HG03442 (cell line): ENCODE results near the gene AMER2.

Experiments
- ATAC-seq: cut with Tn5 transposase; IDR thresholded peaks from one replicate; pipeline ENCODE4 v1.9.1; 2021; ENCODE audit warnings: mild to moderate bottlenecking, moderate library complexity; ENCODE audit not compliant: unreplicated experiment

The AMER2 gene, protein sequence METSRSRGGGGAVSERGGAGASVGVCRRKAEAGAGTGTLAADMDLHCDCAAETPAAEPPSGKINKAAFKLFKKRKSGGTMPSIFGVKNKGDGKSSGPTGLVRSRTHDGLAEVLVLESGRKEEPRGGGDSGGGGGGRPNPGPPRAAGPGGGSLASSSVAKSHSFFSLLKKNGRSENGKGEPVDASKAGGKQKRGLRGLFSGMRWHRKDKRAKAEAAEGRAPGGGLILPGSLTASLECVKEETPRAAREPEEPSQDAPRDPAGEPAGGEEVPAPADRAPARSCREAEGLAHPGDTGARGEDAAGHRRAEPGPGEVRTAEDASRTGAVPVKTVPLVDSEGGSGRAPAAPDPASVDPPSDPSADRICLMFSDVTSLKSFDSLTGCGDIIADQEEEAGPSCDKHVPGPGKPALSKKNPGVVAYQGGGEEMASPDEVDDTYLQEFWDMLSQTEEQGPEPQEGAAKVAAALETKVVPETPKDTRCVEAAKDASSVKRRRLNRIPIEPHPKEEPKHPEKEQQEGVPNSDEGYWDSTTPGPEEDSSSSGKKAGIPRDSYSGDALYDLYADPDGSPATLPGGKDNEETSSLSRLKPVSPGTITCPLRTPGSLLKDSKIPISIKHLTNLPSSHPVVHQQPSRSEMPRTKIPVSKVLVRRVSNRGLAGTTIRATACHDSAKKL

DNA sequence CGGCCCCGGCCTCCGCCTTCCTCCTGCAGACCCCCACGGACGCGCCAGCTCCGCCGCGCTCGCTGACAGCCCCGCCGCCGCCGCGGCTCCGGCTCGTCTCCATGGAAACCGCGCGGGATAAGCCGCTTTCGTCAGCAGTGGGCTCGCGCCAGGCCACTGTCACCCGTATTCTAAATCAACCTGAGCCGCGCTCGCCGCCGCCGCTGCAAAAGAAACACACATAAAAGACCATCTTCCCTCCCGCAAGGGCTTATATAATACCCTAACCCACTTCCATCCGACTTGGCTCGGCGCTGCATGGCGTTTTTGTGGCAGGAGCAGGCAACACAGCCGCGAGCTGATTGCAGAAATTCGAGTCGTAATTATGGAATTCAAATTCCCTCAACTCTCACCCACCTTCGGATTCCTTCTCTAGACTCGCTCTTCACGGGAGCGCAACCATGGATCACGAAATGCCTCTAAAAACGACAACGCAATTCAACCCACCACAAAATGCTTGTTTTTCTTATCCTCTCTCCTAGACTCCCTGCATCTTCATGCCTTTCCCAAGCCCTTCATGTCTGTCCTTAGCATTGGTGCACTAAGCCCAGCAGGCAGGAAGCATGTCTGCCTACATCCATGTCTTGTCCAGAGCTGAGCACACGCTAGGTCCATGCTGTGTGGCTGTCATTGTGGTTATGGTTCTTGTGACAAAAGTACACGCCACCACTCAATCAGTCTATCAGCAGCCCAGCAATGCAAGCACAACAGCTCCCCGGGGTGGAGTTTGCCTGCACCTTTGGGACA is at the start of gene AMER2:
Gene AMER2 (minus strand): TSS at position 772 of the 786 bp plus-strand sequence. CDS start 669 bp downstream, at position 103.
- no peak for ATAC-seq

DNA sequence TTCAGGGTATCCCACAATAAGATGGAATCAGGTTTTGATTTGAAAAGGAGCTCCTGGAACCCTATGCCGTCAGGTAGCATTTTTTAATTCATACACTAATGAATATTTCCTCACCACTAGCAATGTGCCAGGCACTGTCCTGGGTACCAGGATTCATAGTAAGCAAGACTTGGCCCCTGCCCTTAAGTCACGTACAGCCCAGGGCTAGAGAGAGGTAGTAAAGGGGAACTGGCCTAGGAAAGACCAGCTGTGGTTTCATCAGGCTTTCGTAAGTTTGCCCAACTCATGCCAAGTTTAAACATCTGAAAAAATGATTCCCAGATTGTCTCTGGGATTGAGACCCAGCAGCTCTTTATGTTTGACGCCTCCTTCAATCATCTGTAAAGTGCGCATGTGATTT is 45.9 kb upstream of the AMER2 start:
- no peak for ATAC-seq

DNA sequence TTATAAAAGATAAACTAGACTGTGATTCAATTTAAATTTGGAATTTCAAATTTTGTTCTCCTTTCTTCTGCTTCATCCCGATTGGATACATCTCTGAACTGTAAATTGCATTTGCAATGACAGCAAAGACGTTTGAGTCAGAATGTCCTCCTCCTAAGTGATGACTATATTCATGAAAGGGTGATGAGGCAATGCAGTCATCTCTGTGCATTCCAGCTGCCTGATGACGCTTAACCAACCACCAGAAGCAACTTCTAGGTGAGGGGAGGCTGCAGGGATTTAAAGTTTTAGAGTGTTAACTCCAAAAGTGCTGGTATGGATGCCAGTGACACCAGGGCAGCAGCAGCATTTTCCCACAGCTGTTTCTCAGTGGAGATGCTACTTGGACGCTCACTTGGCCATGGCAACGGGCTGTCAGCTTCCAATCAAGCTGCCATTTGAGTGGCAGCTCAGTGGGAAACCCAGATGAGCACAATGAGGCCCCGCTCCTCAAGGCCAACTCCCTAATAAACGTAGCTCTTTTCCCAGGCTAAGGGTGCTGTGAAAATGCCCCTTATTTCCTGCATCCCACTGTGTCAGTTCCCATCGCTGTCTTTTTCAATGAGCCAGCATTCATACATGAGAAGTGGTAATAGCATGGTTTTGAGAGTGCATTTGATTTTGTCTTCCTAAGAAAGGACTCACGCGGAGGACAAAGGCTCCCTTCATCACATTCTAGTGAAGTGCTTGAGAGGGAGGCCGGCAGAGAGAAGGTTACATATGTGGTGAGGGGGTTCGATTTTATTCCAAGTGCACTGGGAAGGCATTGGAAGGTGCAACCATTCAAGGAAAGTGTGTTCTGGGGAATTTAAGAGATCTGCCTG is 45.2 kb upstream of the AMER2 start:
- ATAC-seq = no peak

DNA sequence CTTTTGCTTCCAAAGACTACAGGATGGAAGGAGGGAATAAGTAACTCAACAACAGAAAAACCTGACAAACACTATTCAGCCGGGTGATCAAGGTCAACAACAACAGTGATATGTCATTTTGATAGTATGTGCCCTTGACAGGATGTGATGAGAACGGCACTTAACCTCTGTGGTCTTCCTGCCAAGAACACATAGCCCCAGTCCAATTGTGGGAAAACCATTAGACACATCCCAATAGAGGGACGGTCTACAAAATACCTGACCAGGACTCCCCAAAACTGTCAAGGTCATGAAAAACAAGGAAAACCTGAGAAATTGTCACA is 43.1 kb upstream of the AMER2 start:
- ATAC-seq = no peak

DNA sequence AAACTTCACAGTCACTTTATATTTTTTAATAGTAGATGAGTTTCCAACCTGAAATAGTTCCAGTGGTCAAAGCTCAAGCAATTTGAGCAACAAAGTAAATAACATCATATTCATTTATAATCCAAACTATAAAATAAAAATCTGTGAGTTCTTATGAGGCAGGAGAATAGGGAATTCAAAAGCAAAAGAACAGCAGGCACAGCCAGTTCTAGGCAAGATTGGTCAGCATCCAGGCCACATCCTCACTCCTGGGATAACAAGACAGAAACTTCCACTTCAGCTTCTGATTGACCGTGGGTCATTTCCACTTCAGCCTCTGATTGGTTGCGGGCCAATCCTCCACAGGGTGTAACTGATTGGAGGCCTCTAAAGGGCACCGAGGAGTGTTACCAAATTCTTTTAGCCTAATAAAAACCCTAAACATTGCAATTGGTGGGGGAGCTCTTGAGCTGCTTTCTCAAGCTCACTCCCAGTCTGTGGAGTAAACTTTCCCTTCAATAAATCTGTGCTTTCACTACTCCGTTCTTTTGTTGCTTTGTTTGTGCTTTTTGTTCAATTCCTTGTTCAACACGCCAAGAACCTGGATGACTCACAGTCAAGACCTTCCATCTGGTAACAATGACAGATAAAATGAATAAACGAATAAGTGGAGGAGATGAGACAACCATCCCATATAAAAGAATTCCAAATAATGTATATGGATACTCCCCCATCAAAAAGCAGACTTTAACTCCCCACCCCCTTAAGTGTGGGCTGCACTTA is 42.6 kb upstream of the AMER2 start:
- no peak for ATAC-seq

- ATAC-seq = no peak
These were observed 41.6 kb upstream of the AMER2 start for GRCh38 chr13:25213715-25214114.

DNA sequence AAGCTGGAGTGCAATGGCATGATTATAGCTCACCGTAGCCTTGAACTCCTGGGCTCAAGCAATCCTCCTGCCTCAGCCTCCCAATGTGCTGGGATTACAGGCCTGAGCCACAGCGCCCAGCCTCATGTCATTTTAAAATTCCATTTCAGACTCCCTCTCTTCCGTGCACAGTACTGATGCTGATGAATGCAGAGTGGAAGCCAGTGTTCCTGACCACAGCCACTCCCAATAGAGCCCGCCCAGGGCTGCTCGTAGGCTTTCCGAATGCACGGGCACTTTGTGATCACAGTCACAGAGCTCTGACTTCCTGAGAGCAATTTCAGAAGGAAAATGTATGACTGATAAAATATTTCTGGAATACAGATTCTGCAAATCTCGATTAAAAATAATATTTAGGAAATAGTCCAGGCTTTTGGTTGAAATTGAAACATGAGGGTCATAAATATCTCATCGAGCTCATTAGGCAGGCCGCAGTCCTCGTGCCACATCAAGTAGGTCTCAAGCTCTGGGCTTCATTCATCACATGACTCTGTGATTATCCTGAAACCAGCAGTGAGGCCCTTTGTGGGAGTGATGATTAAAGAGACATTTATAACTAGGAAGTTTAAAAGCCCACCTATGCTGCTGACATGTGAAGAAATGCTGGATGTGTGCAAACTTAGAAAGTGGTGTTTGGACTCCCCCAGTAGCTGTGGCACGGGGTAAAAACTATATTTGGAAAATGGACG is 38.9 kb upstream of the AMER2 start:
- ATAC-seq = no peak

- ATAC-seq = no peak
These were observed 35.3 kb upstream of the AMER2 start for GRCh38 chr13:25207291-25207810.

GRCh38 chr13:25204863-25205262 is 32.8 kb upstream of the AMER2 start:
- no peak for ATAC-seq

- no peak for ATAC-seq
These were observed 31.1 kb upstream of the AMER2 start for GRCh38 chr13:25203127-25203740.

DNA sequence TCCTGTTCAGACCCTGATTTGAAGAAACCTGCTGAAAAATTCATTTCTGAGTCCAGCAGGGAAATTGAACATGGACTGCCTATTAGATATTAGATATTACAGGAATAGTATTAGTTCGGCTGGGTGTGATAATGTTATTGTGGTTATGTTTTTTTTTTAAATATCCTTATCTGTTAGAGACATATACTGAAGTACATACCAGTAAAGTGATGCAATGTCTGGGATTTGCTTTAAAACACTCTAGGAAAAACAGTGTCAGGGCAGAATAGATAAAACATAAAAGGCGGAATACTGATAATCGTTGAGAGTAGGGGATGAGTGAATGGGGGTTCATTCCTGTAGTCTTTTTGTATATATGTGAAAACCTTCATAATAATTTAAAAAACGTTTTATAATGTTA is 28.7 kb upstream of the AMER2 start:
- ATAC-seq = no peak

DNA sequence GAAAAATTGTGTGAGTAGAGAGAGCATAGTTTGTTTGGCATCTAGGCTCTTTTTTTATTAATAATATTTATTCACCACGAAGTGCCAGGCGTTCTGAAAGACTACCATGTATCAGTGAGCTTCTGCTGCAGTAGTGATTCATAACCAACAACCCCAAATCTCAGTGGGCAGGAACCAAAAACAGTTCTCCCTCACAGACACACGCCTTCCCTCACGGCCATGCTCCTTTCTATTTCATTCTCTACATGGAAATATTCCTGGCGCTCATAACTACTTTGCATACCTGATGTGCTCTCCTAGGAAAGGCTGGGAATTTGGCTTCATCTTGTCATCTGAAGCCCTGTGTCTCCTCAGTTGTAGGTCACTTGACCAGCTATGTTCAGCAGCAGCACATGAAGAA is 26.6 kb upstream of the AMER2 start:
- no peak for ATAC-seq

- no peak for ATAC-seq
These were observed 24.9 kb upstream of the AMER2 start for GRCh38 chr13:25196971-25197370.

- no peak for ATAC-seq
These were observed 20.8 kb upstream of the AMER2 start for GRCh38 chr13:25192936-25193335.

- no peak for ATAC-seq
These were observed 20.4 kb upstream of the AMER2 start for GRCh38 chr13:25192489-25192888.

GRCh38 chr13:25192052-25192451 is 20.0 kb upstream of the AMER2 start:
- no peak for ATAC-seq

DNA sequence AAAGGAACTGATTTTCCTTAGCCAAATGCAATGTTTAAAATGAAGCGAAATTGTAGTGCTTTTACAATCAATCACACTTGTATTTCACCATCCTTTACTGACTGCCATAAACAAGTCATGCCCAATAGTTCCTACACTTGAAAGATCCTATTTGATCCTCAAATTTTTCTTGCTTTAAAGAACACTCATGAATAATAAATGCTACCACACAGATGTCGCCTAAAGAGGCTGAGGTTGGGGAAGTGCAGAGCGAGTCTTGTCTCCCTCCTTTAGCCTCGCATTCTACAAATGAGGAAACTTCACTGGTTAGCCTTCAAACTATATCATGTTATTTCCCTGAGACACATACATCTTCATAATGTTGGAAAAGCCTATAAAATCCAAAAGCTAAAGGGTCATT is 18.7 kb upstream of the AMER2 start:
- ATAC-seq = no peak

GRCh38 chr13:25190256-25190655 is 18.2 kb upstream of the AMER2 start:
- no peak for ATAC-seq

DNA sequence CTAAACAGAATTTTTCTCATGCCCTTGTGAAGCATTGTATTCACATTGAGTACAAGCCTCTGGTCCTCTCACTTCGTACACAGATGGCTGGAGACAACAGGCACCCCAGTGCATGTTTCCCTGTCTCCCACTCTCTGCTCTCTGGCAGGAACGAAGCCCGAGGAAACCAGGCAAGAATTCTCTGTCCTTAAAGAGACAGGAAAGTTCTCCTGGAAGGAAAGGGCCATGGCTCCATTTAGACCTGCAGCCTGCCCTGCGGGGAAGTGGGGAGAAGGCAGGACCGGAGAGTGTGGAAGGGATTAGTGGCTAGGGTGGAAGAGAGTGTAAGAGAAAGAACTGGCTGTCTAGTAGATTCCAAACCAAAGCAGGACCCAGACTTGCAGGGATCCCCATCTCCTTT is 15.5 kb upstream of the AMER2 start:
- no peak for ATAC-seq
